Measurements from ENCODE around the gene NTN4.
"Not testable (repeated sequence)": the region's sequence is repeated elsewhere in the genome, so short reads cannot be mapped to it uniquely, and the experiment has no call there.

Gene NTN4

DNA sequence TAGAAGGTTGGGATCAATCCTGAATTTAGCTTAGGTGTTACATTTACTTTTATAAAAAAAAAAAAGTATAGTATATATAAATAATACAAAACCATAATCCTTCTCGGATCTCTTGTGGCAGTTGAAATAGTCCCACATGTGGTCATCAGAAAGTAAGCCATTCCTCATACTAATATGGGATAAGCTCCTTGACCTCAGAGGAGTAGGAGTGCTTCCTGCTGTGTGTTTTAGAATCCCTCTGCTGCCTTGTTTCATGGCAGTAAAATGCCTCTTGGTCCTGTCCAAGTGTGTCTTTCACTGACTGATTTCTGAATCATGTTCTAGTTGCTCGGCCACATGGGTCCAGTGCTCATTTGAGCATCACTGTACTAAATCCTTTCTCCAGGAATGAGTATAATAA lies 117.0 kb downstream of the NTN4 start:
- TF ChIP-seq, protein P1, sequence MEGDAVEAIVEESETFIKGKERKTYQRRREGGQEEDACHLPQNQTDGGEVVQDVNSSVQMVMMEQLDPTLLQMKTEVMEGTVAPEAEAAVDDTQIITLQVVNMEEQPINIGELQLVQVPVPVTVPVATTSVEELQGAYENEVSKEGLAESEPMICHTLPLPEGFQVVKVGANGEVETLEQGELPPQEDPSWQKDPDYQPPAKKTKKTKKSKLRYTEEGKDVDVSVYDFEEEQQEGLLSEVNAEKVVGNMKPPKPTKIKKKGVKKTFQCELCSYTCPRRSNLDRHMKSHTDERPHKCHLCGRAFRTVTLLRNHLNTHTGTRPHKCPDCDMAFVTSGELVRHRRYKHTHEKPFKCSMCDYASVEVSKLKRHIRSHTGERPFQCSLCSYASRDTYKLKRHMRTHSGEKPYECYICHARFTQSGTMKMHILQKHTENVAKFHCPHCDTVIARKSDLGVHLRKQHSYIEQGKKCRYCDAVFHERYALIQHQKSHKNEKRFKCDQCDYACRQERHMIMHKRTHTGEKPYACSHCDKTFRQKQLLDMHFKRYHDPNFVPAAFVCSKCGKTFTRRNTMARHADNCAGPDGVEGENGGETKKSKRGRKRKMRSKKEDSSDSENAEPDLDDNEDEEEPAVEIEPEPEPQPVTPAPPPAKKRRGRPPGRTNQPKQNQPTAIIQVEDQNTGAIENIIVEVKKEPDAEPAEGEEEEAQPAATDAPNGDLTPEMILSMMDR (IDR thresholded peaks at IDR 0.05; ENCODE audit: low read depth, low read length): no peak
- no peaks in the 10 kb centered on the region for H3K27me3 ChIP-seq
- no peak for DNase-seq
- H3K4me1 ChIP-seq: peaks cover 18% of the 10 kb centered on the region
- H3K4me3 ChIP-seq (ENCODE audit: low read depth, low read length): no peak overlapping the region
- H3K36me3 ChIP-seq: no peaks in the 10 kb centered on the region
- no peaks in the 10 kb centered on the region for H3K9me3 ChIP-seq

DNA sequence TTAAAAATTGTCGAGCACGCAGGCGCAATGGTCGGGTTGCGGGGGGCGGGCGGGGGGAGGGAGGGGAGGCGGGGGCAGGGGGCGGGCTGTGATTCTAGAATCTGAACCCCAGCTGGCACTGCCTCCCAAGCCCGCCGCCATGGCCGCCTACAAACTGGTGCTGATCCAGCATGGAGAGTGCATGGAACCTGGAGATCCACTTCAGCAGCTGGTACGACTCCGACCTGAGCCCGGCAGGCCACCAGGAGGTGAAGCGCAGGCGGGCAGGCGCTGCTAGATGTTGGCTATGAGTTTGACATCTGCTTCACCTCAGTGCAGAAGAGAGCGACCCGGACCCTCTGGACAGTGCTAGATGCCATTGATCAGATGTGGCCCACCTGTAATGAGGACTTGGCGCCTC lies 118.4 kb downstream of the NTN4 start:
- H3K4me3 ChIP-seq (ENCODE audit: low read depth, low read length): no peak overlapping the region
- peaks cover 18% of the 10 kb centered on the region for H3K4me1 ChIP-seq
- TF ChIP-seq, protein P1 (IDR thresholded peaks at IDR 0.05; ENCODE audit: low read depth, low read length): no peak
- no peaks in the 10 kb centered on the region for H3K27me3 ChIP-seq
- no peaks in the 10 kb centered on the region for H3K36me3 ChIP-seq
- no peaks in the 10 kb centered on the region for H3K9me3 ChIP-seq
- no peak for DNase-seq

DNA sequence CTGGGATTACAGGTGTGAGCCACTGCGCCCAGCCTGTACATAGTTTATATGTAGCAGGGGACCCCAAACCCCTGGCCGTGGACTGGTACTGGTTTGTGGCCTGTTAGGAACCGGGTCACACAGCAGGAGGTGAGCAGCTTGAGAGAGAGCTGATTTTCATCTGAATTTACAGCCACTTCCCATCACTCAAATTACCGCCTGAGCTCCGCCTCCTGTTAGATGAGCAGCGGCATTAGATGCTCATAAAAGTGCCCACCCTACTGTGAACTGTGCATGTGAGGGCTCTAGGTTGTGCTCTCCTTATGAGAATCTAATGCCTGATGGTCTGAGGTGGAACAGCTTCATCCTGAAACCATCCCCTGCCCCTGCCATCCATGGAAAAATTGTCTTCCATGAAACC lies 119.3 kb downstream of the NTN4 start:
- Histone ChIP-seq H3K9me3 (no peaks in the 10 kb centered on the region), H3K4me3 (ENCODE audit: low read depth, low read length) (no peak overlapping the region), H3K36me3 (no peaks in the 10 kb centered on the region), H3K27me3 (no peaks in the 10 kb centered on the region), H3K4me1 (peaks cover 18% of the 10 kb centered on the region)
- TF ChIP-seq, protein P1 (IDR thresholded peaks at IDR 0.05; ENCODE audit: low read depth, low read length): no peak
- no peak for DNase-seq

DNA sequence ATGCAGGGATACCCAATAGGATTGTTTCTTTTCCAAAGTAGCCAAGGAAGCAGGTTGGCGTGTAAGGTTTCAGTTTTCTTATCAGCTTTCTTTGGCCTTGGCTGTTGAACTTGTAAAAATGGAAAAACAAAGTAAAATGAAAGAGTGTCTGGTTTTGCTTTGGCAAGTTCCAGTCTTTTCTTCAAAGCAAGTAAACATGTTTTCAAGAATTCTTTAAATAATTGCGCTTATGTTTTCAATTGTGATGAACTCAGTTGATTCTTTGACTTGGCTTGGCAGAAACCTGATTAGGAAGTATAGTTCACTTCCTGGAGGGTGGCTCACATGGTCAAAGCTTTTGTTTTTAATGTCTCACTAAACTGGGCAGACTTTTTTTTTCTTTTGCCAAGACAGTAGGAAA lies 127.0 kb downstream of the NTN4 start:
- Histone ChIP-seq H3K4me3 (ENCODE audit: low read depth, low read length) (no peak overlapping the region), H3K36me3 (no peaks in the 10 kb centered on the region)
- TF ChIP-seq, protein P1 (IDR thresholded peaks at IDR 0.05; ENCODE audit: low read depth, low read length): no peak

DNA sequence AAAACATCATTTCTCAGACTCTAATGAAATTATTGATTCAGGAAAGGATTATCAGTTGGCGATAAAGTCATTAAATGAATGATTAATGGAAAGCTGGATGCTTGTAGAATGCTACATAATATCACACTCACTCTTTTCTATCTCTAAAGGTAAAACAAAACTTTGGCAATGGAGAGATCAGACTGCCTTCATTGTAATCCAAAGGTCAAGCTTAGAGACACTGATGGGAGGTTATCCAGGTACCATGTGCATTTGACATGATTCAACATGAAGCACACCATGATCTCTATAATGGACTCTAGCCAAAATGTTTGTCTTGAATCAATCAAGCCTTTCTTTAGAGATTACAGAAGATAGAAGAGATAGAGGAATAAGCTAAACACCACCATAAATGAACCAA lies 129.2 kb downstream of the NTN4 start:
- Histone ChIP-seq H3K36me3 (no peaks in the 10 kb centered on the region), H3K4me1 (peaks cover 4% of the 10 kb centered on the region; the same call in 1 of the 2 replicates), H3K27me3 (no peaks in the 10 kb centered on the region), H3K4me3 (ENCODE audit: low read depth, low read length) (no peak overlapping the region), H3K9me3 (no peaks in the 10 kb centered on the region)
- TF ChIP-seq, protein P1 (IDR thresholded peaks at IDR 0.05; ENCODE audit: low read depth, low read length): no peak
- no peak for DNase-seq

More for the DNA sequence above, 127.0 kb downstream of the NTN4 start:
- Histone ChIP-seq H3K27me3 (no peaks in the 10 kb centered on the region), H3K9me3 (no peaks in the 10 kb centered on the region), H3K4me1 (peaks cover 4% of the 10 kb centered on the region; the same call in 1 of the 2 replicates)
- DNase-seq: no peak

DNA sequence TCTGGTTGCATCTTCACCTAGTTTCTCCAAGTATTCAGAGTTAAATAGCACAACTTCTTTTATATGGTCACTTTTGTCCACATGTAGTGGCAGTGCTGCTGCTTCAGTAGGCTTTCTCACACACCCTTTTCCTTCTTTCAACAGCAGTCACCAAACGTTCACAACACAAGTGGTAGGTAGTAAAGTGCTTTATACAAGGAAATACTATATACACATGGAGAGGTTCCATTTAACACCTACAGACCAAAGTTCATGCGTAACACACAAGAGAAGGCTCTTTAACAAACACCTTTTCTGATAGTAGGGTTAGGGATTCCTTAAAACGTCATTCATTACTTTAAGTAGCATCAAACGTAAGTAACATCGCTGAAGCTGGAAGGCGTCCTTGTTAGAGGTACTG lies 132.2 kb downstream of the NTN4 start:
- Histone ChIP-seq H3K4me1 (peaks cover 4% of the 10 kb centered on the region; the same call in 1 of the 2 replicates), H3K4me3 (ENCODE audit: low read depth, low read length) (no peak overlapping the region), H3K36me3 (no peaks in the 10 kb centered on the region), H3K27me3 (no peaks in the 10 kb centered on the region), H3K9me3 (no peaks in the 10 kb centered on the region)
- TF ChIP-seq, protein P1 (IDR thresholded peaks at IDR 0.05; ENCODE audit: low read depth, low read length): no peak
- no peak for DNase-seq

DNA sequence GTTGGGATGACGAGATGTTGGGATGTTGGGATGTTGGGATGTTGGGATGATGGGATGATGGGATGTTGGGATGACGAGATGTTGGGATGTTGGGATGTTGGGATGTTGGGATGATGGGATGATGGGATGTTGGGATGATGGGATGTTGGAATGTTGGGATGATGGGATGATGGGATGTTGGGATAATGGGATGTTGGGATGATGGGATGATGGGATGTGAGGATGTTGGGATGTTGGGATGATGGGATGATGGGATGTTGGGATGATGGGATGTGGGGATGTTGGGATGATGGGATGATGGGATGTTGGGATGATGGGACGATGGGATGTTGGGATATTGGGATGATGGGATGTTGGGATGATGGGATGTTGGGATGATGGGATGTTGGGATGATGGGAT lies 135.9 kb downstream of the NTN4 start:
- not testable (repeated sequence) for H3K36me3 ChIP-seq; H3K4me1 ChIP-seq; H3K9me3 ChIP-seq; H3K27me3 ChIP-seq; H3K4me3 ChIP-seq (ENCODE audit: low read depth, low read length); DNase-seq

Measured in BE2C (cell line).